ENCODE measurements around the gene APEX1. TPM values are rescaled to one million over a fixed set of nuclear protein-coding genes. Genes with fewer than 3 reads are reported as not detected.

Gene APEX1
- total and polyA plus RNA-seq, 2 of the 8 experiments (the other 6 are each of a cell fraction or from before 2014, with no cell fraction given), result 384 to 700 TPM

DNA sequence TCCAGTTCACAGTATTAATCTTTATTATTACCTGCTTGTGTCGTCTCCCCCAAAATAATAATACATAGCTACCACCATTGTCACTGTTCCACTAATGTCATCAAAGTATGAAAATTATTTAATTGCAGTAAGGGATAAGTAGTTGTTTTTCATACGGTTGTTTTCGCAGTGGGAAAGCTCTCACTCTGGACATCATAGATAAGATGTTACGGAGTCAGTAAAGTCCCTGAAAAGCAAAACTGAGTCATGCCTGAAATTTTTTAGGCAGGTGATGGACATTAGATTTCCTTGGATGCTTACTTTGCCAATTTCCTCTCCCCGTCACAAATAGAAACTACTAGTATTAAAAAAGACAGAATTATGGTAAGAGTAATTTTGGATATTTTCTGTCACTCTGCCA lies 27.4 kb downstream of the APEX1 start (continued):
- TF ChIP-seq, protein P1, sequence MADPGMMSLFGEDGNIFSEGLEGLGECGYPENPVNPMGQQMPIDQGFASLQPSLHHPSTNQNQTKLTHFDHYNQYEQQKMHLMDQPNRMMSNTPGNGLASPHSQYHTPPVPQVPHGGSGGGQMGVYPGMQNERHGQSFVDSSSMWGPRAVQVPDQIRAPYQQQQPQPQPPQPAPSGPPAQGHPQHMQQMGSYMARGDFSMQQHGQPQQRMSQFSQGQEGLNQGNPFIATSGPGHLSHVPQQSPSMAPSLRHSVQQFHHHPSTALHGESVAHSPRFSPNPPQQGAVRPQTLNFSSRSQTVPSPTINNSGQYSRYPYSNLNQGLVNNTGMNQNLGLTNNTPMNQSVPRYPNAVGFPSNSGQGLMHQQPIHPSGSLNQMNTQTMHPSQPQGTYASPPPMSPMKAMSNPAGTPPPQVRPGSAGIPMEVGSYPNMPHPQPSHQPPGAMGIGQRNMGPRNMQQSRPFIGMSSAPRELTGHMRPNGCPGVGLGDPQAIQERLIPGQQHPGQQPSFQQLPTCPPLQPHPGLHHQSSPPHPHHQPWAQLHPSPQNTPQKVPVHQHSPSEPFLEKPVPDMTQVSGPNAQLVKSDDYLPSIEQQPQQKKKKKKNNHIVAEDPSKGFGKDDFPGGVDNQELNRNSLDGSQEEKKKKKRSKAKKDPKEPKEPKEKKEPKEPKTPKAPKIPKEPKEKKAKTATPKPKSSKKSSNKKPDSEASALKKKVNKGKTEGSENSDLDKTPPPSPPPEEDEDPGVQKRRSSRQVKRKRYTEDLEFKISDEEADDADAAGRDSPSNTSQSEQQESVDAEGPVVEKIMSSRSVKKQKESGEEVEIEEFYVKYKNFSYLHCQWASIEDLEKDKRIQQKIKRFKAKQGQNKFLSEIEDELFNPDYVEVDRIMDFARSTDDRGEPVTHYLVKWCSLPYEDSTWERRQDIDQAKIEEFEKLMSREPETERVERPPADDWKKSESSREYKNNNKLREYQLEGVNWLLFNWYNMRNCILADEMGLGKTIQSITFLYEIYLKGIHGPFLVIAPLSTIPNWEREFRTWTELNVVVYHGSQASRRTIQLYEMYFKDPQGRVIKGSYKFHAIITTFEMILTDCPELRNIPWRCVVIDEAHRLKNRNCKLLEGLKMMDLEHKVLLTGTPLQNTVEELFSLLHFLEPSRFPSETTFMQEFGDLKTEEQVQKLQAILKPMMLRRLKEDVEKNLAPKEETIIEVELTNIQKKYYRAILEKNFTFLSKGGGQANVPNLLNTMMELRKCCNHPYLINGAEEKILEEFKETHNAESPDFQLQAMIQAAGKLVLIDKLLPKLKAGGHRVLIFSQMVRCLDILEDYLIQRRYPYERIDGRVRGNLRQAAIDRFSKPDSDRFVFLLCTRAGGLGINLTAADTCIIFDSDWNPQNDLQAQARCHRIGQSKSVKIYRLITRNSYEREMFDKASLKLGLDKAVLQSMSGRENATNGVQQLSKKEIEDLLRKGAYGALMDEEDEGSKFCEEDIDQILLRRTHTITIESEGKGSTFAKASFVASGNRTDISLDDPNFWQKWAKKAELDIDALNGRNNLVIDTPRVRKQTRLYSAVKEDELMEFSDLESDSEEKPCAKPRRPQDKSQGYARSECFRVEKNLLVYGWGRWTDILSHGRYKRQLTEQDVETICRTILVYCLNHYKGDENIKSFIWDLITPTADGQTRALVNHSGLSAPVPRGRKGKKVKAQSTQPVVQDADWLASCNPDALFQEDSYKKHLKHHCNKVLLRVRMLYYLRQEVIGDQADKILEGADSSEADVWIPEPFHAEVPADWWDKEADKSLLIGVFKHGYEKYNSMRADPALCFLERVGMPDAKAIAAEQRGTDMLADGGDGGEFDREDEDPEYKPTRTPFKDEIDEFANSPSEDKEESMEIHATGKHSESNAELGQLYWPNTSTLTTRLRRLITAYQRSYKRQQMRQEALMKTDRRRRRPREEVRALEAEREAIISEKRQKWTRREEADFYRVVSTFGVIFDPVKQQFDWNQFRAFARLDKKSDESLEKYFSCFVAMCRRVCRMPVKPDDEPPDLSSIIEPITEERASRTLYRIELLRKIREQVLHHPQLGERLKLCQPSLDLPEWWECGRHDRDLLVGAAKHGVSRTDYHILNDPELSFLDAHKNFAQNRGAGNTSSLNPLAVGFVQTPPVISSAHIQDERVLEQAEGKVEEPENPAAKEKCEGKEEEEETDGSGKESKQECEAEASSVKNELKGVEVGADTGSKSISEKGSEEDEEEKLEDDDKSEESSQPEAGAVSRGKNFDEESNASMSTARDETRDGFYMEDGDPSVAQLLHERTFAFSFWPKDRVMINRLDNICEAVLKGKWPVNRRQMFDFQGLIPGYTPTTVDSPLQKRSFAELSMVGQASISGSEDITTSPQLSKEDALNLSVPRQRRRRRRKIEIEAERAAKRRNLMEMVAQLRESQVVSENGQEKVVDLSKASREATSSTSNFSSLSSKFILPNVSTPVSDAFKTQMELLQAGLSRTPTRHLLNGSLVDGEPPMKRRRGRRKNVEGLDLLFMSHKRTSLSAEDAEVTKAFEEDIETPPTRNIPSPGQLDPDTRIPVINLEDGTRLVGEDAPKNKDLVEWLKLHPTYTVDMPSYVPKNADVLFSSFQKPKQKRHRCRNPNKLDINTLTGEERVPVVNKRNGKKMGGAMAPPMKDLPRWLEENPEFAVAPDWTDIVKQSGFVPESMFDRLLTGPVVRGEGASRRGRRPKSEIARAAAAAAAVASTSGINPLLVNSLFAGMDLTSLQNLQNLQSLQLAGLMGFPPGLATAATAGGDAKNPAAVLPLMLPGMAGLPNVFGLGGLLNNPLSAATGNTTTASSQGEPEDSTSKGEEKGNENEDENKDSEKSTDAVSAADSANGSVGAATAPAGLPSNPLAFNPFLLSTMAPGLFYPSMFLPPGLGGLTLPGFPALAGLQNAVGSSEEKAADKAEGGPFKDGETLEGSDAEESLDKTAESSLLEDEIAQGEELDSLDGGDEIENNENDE (IDR thresholded peaks at IDR 0.05; ENCODE audit: insufficient replicate concordance, low read length), result no peak
- TF ChIP-seq FOSL1 (IDR thresholded peaks at IDR 0.05; ENCODE audit: insufficient read depth, low read depth, low read length) (no peak), BRCA1 (IDR thresholded peaks at IDR 0.05; ENCODE audit: low read depth, low read length) (no peak), TBP (IDR thresholded peaks at IDR 0.05; ENCODE audit: low read depth, low read length) (no peak), SP1 (IDR thresholded peaks at IDR 0.05; ENCODE audit: low read depth, low read length) (no peak), RNF2 (IDR thresholded peaks at IDR 0.05; ENCODE audit: borderline replicate concordance, low read depth, low read length, missing control alignments, poor library complexity, severe bottlenecking) (no peak)
- TF ChIP-seq, protein P2, sequence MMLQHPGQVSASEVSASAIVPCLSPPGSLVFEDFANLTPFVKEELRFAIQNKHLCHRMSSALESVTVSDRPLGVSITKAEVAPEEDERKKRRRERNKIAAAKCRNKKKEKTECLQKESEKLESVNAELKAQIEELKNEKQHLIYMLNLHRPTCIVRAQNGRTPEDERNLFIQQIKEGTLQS (IDR thresholded peaks at IDR 0.05; ENCODE audit: insufficient read depth, low read depth, low read length), result no peak
- TF ChIP-seq, protein P3, sequence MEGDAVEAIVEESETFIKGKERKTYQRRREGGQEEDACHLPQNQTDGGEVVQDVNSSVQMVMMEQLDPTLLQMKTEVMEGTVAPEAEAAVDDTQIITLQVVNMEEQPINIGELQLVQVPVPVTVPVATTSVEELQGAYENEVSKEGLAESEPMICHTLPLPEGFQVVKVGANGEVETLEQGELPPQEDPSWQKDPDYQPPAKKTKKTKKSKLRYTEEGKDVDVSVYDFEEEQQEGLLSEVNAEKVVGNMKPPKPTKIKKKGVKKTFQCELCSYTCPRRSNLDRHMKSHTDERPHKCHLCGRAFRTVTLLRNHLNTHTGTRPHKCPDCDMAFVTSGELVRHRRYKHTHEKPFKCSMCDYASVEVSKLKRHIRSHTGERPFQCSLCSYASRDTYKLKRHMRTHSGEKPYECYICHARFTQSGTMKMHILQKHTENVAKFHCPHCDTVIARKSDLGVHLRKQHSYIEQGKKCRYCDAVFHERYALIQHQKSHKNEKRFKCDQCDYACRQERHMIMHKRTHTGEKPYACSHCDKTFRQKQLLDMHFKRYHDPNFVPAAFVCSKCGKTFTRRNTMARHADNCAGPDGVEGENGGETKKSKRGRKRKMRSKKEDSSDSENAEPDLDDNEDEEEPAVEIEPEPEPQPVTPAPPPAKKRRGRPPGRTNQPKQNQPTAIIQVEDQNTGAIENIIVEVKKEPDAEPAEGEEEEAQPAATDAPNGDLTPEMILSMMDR (IDR thresholded peaks at IDR 0.05; ENCODE audit: control extremely low read depth in 1 of 3, insufficient read depth in 1 of 3, low read depth in 1 of 3, low read length in 3 of 3), result no peak
